Measurements from ENCODE around the gene CLEC3B. TPM values are rescaled to one million over a fixed set of nuclear protein-coding genes. Genes with fewer than 3 reads are reported as not detected.

The CLEC3B gene
- total and polyA plus RNA-seq, 10 of the 15 experiments (the other 5 are each of a cell fraction or from before 2014, with no cell fraction given): 0.23 TPM; not detected in 9

DNA sequence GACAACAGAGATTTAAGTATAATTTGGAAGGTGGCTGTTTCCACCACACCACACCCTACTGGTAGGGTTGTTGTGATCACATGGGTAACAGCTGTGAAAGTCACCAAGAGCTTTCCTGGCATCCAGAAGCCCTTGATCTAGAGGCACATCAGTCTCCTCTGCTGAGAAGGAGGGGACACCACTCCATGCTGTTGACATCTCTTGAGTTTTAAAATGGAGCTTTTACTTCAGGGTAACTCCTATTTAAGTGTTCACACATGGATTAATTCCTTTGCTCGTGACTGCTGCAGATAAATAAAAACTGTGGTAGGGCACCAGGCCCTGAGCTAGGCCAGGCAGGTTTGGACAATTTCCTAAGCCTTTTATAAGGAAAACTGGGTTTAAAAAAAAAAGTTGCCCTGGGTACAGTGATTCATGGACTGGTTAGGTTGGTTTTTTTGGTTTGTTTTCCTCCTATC, 42.6 kb upstream of the CLEC3B start (continued):
- TF ChIP-seq DPF2 (IDR thresholded peaks at IDR 0.05): no peak
- TF ChIP-seq MTA2 (IDR thresholded peaks at IDR 0.05; ENCODE audit: low read depth): no peak
- no peak for TF ChIP-seq GABPA (IDR thresholded peaks at IDR 0.05; ENCODE audit: low read depth)
- no peak for TF ChIP-seq KLF5 (IDR thresholded peaks at IDR 0.05; ENCODE audit: partially characterized antibody)
- no peak for TF ChIP-seq LARP7 (IDR thresholded peaks at IDR 0.05)
- TF ChIP-seq MYC (IDR thresholded peaks at IDR 0.05; ENCODE audit: insufficient read depth, insufficient read length, insufficient replicate concordance, low read length, severe bottlenecking): no peak
- no peak for TF ChIP-seq ATF2 (IDR thresholded peaks at IDR 0.05; ENCODE audit: low read length)
- TF ChIP-seq, protein P1, sequence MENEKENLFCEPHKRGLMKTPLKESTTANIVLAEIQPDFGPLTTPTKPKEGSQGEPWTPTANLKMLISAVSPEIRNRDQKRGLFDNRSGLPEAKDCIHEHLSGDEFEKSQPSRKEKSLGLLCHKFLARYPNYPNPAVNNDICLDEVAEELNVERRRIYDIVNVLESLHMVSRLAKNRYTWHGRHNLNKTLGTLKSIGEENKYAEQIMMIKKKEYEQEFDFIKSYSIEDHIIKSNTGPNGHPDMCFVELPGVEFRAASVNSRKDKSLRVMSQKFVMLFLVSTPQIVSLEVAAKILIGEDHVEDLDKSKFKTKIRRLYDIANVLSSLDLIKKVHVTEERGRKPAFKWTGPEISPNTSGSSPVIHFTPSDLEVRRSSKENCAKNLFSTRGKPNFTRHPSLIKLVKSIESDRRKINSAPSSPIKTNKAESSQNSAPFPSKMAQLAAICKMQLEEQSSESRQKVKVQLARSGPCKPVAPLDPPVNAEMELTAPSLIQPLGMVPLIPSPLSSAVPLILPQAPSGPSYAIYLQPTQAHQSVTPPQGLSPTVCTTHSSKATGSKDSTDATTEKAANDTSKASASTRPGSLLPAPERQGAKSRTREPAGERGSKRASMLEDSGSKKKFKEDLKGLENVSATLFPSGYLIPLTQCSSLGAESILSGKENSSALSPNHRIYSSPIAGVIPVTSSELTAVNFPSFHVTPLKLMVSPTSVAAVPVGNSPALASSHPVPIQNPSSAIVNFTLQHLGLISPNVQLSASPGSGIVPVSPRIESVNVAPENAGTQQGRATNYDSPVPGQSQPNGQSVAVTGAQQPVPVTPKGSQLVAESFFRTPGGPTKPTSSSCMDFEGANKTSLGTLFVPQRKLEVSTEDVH (IDR thresholded peaks at IDR 0.05; ENCODE audit: low read depth, partially characterized antibody): no peak
- peak; percentile 2; the same call in 1 of the 2 replicates for TF ChIP-seq USF2 (IDR thresholded peaks at IDR 0.05; ENCODE audit: borderline replicate concordance, low read depth, low read length)
- TF ChIP-seq EGR1 (IDR thresholded peaks at IDR 0.05; ENCODE audit: borderline replicate concordance in 1 of 2, low read depth in 2 of 2, low read length in 2 of 2): no peak
- no peak for TF ChIP-seq CBX5 (IDR thresholded peaks at IDR 0.05; ENCODE audit: low read depth)
- TF ChIP-seq STAT3 (IDR thresholded peaks at IDR 0.05; ENCODE audit: low read depth, low read length): no peak
- no peak for TF ChIP-seq CREB1 (IDR thresholded peaks at IDR 0.05; ENCODE audit: low read depth)
